Measurements from ENCODE around the gene PI4K2B. TPM values are rescaled to one million over a fixed set of nuclear protein-coding genes. Genes with fewer than 3 reads are reported as not detected.

Gene PI4K2B
- total and polyA plus RNA-seq, 2 of the 8 experiments (the other 6 are each of a cell fraction or from before 2014, with no cell fraction given) = 3.0 to 16.2 TPM

DNA sequence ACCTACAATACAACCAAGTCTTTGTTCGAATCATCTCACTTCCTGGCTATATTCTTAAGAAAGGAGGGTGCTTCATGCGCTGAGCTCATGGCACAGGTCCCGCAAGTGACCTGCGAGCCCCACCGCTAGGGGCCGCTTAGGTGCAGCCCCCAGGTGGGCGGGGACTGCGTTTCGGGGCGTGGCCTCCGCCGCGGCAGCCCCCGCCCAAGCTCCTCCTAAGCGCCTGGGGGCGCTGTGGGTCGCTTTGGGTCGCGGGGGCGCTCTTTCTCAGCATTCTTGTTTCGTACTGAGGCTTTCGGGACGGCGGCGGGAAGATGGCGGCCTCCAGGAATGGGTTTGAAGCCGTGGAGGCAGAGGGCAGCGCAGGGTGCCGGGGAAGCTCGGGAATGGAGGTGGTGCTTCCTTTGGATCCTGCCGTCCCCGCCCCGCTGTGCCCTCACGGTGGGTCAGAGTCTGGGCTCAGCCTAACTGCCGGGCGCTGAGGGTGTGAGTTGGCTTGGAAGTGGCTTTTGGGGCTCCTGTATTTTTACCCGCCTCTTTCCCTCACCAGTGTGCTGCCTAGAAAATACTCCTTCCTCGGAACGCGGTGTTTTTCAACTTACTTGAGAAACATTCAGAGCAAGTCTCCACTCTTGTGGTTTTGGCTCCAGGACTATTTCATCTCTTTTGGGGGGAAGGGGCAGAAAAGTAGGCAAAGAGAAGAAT lies 78.8 kb downstream of the PI4K2B start, which contains the start of gene ZCCHC4 (continued):
- TF ChIP-seq ZNF274 (IDR thresholded peaks at IDR 0.05; ENCODE audit: borderline replicate concordance, extremely low read depth, low read length) = no peak
- peak; percentile 95 for TF ChIP-seq POLR2AphosphoS5 (IDR thresholded peaks at IDR 0.05; ENCODE audit: low read depth, low read length)
- TF ChIP-seq, protein P1, sequence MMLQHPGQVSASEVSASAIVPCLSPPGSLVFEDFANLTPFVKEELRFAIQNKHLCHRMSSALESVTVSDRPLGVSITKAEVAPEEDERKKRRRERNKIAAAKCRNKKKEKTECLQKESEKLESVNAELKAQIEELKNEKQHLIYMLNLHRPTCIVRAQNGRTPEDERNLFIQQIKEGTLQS (IDR thresholded peaks at IDR 0.05; ENCODE audit: insufficient read depth, low read depth, low read length) = peak; percentile 57; the same call in 1 of the 2 replicates
- TF ChIP-seq SAP30 (IDR thresholded peaks at IDR 0.05; ENCODE audit: insufficient read depth, insufficient replicate concordance, low read length) = peak; percentile 74
- TF ChIP-seq, protein P2, sequence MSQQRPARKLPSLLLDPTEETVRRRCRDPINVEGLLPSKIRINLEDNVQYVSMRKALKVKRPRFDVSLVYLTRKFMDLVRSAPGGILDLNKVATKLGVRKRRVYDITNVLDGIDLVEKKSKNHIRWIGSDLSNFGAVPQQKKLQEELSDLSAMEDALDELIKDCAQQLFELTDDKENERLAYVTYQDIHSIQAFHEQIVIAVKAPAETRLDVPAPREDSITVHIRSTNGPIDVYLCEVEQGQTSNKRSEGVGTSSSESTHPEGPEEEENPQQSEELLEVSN (IDR thresholded peaks at IDR 0.05) = 0 out of 2 replicates have a peak, but pooled peaks have one; percentile 32
- peak; percentile 92 for TF ChIP-seq ASH2L (IDR thresholded peaks at IDR 0.05; ENCODE audit: low read length)
- TF ChIP-seq CBX5 (IDR thresholded peaks at IDR 0.05; ENCODE audit: low read depth, low read length) = no peak
- peak; percentile 26; the same call in 1 of the 2 replicates for TF ChIP-seq POU5F1 (IDR thresholded peaks at IDR 0.05; ENCODE audit: low read depth, low read length)
- 0 out of 2 replicates have a peak, but pooled peaks have one; percentile 12 for TF ChIP-seq SRF (IDR thresholded peaks at IDR 0.05; ENCODE audit: low read depth, low read length)
- peak; percentile 85 for TF ChIP-seq TEAD4 (IDR thresholded peaks at IDR 0.05; ENCODE audit: low read depth, low read length)
- 0 out of 2 replicates have a peak, but pooled peaks have one; percentile 33 for TF ChIP-seq RXRA (IDR thresholded peaks at IDR 0.05; ENCODE audit: insufficient read depth, low read depth, low read length)
- peak; percentile 94 to 96 for TF ChIP-seq POLR2A (IDR thresholded peaks at IDR 0.05; ENCODE audit: control extremely low read depth in 1 of 2, low read depth in 2 of 2, low read length in 2 of 2)
- TF ChIP-seq TAF7 (optimal IDR thresholded peaks at IDR 0.05; ENCODE audit: borderline replicate concordance, low read depth, low read length) = peak; percentile 92
- TF ChIP-seq, protein P3, sequence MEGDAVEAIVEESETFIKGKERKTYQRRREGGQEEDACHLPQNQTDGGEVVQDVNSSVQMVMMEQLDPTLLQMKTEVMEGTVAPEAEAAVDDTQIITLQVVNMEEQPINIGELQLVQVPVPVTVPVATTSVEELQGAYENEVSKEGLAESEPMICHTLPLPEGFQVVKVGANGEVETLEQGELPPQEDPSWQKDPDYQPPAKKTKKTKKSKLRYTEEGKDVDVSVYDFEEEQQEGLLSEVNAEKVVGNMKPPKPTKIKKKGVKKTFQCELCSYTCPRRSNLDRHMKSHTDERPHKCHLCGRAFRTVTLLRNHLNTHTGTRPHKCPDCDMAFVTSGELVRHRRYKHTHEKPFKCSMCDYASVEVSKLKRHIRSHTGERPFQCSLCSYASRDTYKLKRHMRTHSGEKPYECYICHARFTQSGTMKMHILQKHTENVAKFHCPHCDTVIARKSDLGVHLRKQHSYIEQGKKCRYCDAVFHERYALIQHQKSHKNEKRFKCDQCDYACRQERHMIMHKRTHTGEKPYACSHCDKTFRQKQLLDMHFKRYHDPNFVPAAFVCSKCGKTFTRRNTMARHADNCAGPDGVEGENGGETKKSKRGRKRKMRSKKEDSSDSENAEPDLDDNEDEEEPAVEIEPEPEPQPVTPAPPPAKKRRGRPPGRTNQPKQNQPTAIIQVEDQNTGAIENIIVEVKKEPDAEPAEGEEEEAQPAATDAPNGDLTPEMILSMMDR (IDR thresholded peaks at IDR 0.05; ENCODE audit: control extremely low read depth in 1 of 3, insufficient read depth in 1 of 3, low read depth in 1 of 3, low read length in 3 of 3) = peak; percentile 92 to 99 (median 99)
- no peak for TF ChIP-seq SUZ12 (IDR thresholded peaks at IDR 0.05; ENCODE audit: low read length)
- TF ChIP-seq GTF2F1 (IDR thresholded peaks at IDR 0.05; ENCODE audit: borderline replicate concordance, low read depth, low read length) = peak; percentile 86
- no peak for TF ChIP-seq RNF2 (IDR thresholded peaks at IDR 0.05; ENCODE audit: borderline replicate concordance, low read depth, low read length, missing control alignments, poor library complexity, severe bottlenecking)
- peak; percentile 55; the same call in 1 of the 2 replicates for TF ChIP-seq KDM5A (IDR thresholded peaks at IDR 0.05; ENCODE audit: low read length)
- no peak for TF ChIP-seq NRF1 (IDR thresholded peaks at IDR 0.05; ENCODE audit: low read depth, low read length)
- TF ChIP-seq GABPA (IDR thresholded peaks at IDR 0.05; ENCODE audit: borderline replicate concordance, insufficient read depth, low read length) = no peak

Measured in H1 (cell line).